CD14-positive monocyte (primary cell): ENCODE data around the gene NUBPL. TPM values are rescaled to one million over a fixed set of nuclear protein-coding genes. Genes with fewer than 3 reads are reported as not detected.
"Not testable (repeated sequence)": the region's sequence is repeated elsewhere in the genome, so short reads cannot be mapped to it uniquely, and the experiment has no call there.

Experiments used
- DNase-seq, 3 donors: peaks; one replicate each; pipeline ENCODE4 v3.0.0-alpha.2; 2011 to 2022
- H2AFZ ChIP-seq: 2 replicates; pipeline ENCODE4 v1.6.0; 2012; ENCODE audit warnings: mild to moderate bottlenecking, low read depth, low read length, inconsistent platforms; ENCODE audit not compliant: insufficient read depth, poor library complexity, severe bottlenecking
- H3K27ac ChIP-seq, 2 donors: 1 replicate in 1 of 2; 2 replicates in 1 of 2; pipeline ENCODE4 v1.5.1; 2012 to 2013; ENCODE audit warnings: low read length in 2 of 2, control low read depth in 1 of 2, inconsistent platforms in 1 of 2, low read depth in 1 of 2, mild to moderate bottlenecking in 1 of 2
- H3K27me3 ChIP-seq, 2 donors: one replicate each; pipeline versions ENCODE4 v1.6.0 to v1.6.1; 2011 to 2013; ENCODE audit warnings: low read length in 2 of 2; ENCODE audit not compliant: control insufficient read depth in 2 of 2, insufficient read depth in 2 of 2
- H3K36me3 ChIP-seq, 2 donors: replicated peaks in 1 of 2; 1 replicate in 1 of 2; 2 replicates in 1 of 2; pipeline versions ENCODE4 v1.5.1 to v1.6.1; 2012 to 2013; ENCODE audit warnings: low read length in 2 of 2, control low read depth in 1 of 2, inconsistent platforms in 1 of 2, mild to moderate bottlenecking in 1 of 2; ENCODE audit not compliant: insufficient read depth in 2 of 2, control insufficient read depth in 1 of 2
- H3K4me1 ChIP-seq, 2 donors: 1 replicate in 1 of 2; 2 replicates in 1 of 2; pipeline versions ENCODE4 v1.5.1 to v1.6.1; 2012 to 2013; ENCODE audit warnings: low read length in 2 of 2, control low read depth in 1 of 2, inconsistent platforms in 1 of 2, mild to moderate bottlenecking in 1 of 2, moderate library complexity in 1 of 2; ENCODE audit not compliant: insufficient read depth in 2 of 2, control insufficient read depth in 1 of 2
- H3K4me2 ChIP-seq: replicated peaks from 2 replicates; pipeline ENCODE3; 2012; ENCODE audit warnings: low read length, moderate library complexity, mild to moderate bottlenecking; ENCODE audit not compliant: poor library complexity, severe bottlenecking; ENCODE audit errors: extremely low read depth
- H3K4me3 ChIP-seq, 3 experiments: fragments of 200-600 bp in 1 of 3; sonication (generic) in 1 of 3; replicated peaks in 1 of 3; 1 replicate in 2 of 3; 2 replicates in 1 of 3; pipeline ENCODE4 v1.5.1; 2011 to 2013; ENCODE audit warnings: low read length in 3 of 3, mild to moderate bottlenecking in 3 of 3, control low read depth in 2 of 3, low read depth in 2 of 3, inconsistent platforms in 1 of 3, moderate library complexity in 1 of 3
- H3K79me2 ChIP-seq: 2 replicates; pipeline ENCODE4 v1.6.0; 2012; ENCODE audit warnings: mild to moderate bottlenecking, control low read depth, inconsistent platforms, low read length, moderate library complexity; ENCODE audit not compliant: insufficient read depth
- H3K9ac ChIP-seq: 2 replicates; pipeline ENCODE4 v1.6.0; 2017; ENCODE audit warnings: low read length, mild to moderate bottlenecking; ENCODE audit not compliant: insufficient read depth, poor library complexity, severe bottlenecking
- H3K9me3 ChIP-seq, 2 donors: replicated peaks in 1 of 2; 1 replicate in 1 of 2; 2 replicates in 1 of 2; pipeline versions ENCODE4 v1.5.1 to v1.6.1; 2012 to 2013; ENCODE audit warnings: low read length in 2 of 2, control low read depth in 1 of 2; ENCODE audit not compliant: control insufficient read depth in 1 of 2, insufficient read depth in 1 of 2
- H4K20me1 ChIP-seq: 2 replicates; pipeline ENCODE4 v1.6.0; 2012; ENCODE audit warnings: mild to moderate bottlenecking, low read length, control low read depth, moderate library complexity; ENCODE audit not compliant: insufficient read depth
- H3K27ac Mint-ChIP-seq, 7 donors: one replicate each; pipeline ENCODE4 v1.8.0; 2020; ENCODE audit warnings: mild to moderate bottlenecking in 7 of 7, mixed read lengths in 7 of 7, moderate library complexity in 6 of 7, inconsistent platforms in 2 of 7
- H3K27me3 Mint-ChIP-seq, 3 donors: one replicate each; pipeline ENCODE4 v1.8.0; 2021 to 2022; ENCODE audit warnings: low read depth in 3 of 3, mild to moderate bottlenecking in 3 of 3, mixed read lengths in 3 of 3, moderate library complexity in 3 of 3, inconsistent platforms in 1 of 3
- H3K36me3 Mint-ChIP-seq, 2 donors: one replicate each; pipeline ENCODE4 v1.8.0; 2020; ENCODE audit warnings: mixed read lengths in 2 of 2, inconsistent platforms in 1 of 2, mild to moderate bottlenecking in 1 of 2
- H3K4me1 Mint-ChIP-seq: one replicate; pipeline ENCODE4 v1.8.0; 2020; ENCODE audit warnings: mild to moderate bottlenecking, mixed read lengths
- H3K4me3 Mint-ChIP-seq, 2 donors: one replicate each; pipeline ENCODE4 v1.8.0; 2020; ENCODE audit warnings: mild to moderate bottlenecking in 2 of 2, mixed read lengths in 2 of 2, moderate library complexity in 1 of 2
- H3K9me3 Mint-ChIP-seq, 7 donors: one replicate each; pipeline ENCODE4 v1.8.0; 2020 to 2022; ENCODE audit warnings: mixed read lengths in 7 of 7, mild to moderate bottlenecking in 6 of 7, moderate library complexity in 6 of 7, inconsistent platforms in 2 of 7
- CTCF ChIP-seq: fragments of 200-600 bp; IDR thresholded peaks from one replicate; pipeline ENCODE4 v1.8.0; 2022; ENCODE audit warnings: antibody characterized with exemption, mild to moderate bottlenecking
- WGBS: methylation state at CpG from one replicate; pipeline ENCODE4 v1.1.5; 2013; ENCODE audit warnings: missing lambda C conversion rate; ENCODE audit not compliant: insufficient coverage; 5-methylcytosine and 5-hydroxymethylcytosine counted together
- intact Hi-C, 2 donors: fragments of 100-400 bp; cut with micrococcal nuclease; formaldehyde crosslinking; loops; one replicate each; pipeline versions ENCODE4 v1.15.0 to v1.15.1; 2023
- polyA plus RNA-seq, 3 donors: library from polyadenylated mRNA; depleted of rRNA in 1 of 3; unstranded in 2 of 3; stranded (reverse) in 1 of 3; fragments of 300-500 nt in 2 of 3; fragments of >200 nt in 1 of 3; fragmentation: Illumina TruSeq in 2 of 3; gene quantifications; 1 replicate in 2 of 3; 2 replicates in 1 of 3; pipeline ENCODE4 v1.2.3, GENCODE V29; 2012 to 2021

Gene NUBPL
- polyA plus RNA-seq, 3 donors: 0.75 to 2.4 (median 2.3) TPM

GRCh38 chr14:31867570-31867969 is 306.4 kb downstream of the NUBPL start:
- Histone ChIP-seq H3K4me2 (no peak overlapping the region), H3K9me3 (peaks cover 8 to 18% of the 10 kb centered on the region in 2 donors)
- H3K4me3 Mint-ChIP-seq: no peak overlapping the region

GRCh38 chr14:31868096-31868495 is 306.9 kb downstream of the NUBPL start:
- H3K36me3 ChIP-seq, intact Hi-C loops, DNase-seq, H3K4me2 ChIP-seq, H3K27ac ChIP-seq, H2AFZ ChIP-seq, H3K27me3 ChIP-seq, H4K20me1 ChIP-seq, H3K4me3 Mint-ChIP-seq, H3K4me3 ChIP-seq, H3K36me3 Mint-ChIP-seq, H3K4me1 ChIP-seq, H3K27me3 Mint-ChIP-seq, H3K9ac ChIP-seq, H3K27ac Mint-ChIP-seq, H3K79me2 ChIP-seq, H3K4me1 Mint-ChIP-seq: not testable (repeated sequence)
- no CpG with 5 or more reads among the region's 3 CpGs for WGBS
- H3K9me3 Mint-ChIP-seq: peaks cover 17 to 30% (median 27%) of the 10 kb centered on the region in 7 donors
- H3K9me3 ChIP-seq: peaks cover 8 to 18% of the 10 kb centered on the region in 2 donors

More at GRCh38 chr14:31867570-31867969, 306.4 kb downstream of the NUBPL start:
- Histone ChIP-seq H3K27ac (no peak overlapping the region), H2AFZ (no peak overlapping the region), H3K4me1 (no peaks in the 10 kb centered on the region), H3K79me2 (no peaks in the 10 kb centered on the region), H4K20me1 (no peaks in the 10 kb centered on the region), H3K27me3 (no peaks in the 10 kb centered on the region), H3K9ac (no peak overlapping the region), H3K4me3 (no peak overlapping the region), H3K36me3 (no peaks in the 10 kb centered on the region)
- H3K27ac Mint-ChIP-seq: no peak overlapping the region
- no peaks in the 10 kb centered on the region for H3K36me3 Mint-ChIP-seq
- peaks cover 17 to 32% (median 27%) of the 10 kb centered on the region in 7 donors for H3K9me3 Mint-ChIP-seq
- intact Hi-C loops: no loop called here
- TF ChIP-seq CTCF: no peak
- H3K27me3 Mint-ChIP-seq: peaks cover 0 to 3% (median 0%) of the 10 kb centered on the region in 3 donors
- DNase-seq: no peak
- H3K4me1 Mint-ChIP-seq: no peaks in the 10 kb centered on the region
